ENCODE measurements around the gene NSUN6.
"Not testable (repeated sequence)": the region's sequence is repeated elsewhere in the genome, so short reads cannot be mapped to it uniquely, and the experiment has no call there.

DNA sequence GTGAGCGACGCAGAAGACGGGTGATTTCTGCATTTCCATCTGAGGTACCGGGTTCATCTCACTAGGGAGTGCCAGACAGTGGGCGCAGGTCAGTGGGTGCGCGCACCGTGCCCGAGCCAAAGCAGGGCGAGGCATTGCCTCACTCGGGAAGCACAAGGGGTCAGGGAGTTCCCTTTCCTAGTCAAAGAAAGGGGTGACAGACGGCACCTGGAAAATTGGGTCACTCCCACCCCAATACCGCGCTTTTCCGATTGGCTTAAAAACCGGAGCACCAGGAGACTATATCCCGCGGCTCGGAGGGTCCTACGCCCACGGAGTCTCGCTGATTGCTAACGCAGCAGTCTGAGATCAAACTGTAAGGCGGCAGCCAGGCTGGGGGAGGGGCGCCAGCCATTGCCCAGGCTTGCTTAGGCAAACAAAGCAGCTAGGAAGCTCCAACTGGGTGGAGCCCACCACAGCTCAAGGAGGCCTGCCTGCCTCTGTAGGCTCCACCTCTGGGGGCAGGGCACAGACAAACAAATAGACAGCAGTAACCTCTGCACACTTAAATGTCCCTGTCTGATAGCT, 23.9 kb downstream of the NSUN6 start:
- TF ChIP-seq, protein P1, sequence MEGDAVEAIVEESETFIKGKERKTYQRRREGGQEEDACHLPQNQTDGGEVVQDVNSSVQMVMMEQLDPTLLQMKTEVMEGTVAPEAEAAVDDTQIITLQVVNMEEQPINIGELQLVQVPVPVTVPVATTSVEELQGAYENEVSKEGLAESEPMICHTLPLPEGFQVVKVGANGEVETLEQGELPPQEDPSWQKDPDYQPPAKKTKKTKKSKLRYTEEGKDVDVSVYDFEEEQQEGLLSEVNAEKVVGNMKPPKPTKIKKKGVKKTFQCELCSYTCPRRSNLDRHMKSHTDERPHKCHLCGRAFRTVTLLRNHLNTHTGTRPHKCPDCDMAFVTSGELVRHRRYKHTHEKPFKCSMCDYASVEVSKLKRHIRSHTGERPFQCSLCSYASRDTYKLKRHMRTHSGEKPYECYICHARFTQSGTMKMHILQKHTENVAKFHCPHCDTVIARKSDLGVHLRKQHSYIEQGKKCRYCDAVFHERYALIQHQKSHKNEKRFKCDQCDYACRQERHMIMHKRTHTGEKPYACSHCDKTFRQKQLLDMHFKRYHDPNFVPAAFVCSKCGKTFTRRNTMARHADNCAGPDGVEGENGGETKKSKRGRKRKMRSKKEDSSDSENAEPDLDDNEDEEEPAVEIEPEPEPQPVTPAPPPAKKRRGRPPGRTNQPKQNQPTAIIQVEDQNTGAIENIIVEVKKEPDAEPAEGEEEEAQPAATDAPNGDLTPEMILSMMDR (conservative IDR thresholded peaks at IDR 0.05 in 1 of 2, IDR thresholded peaks at IDR 0.05 in 1 of 2; ENCODE audit: low read depth in 1 of 2, low read length in 2 of 2), result not testable (repeated sequence)
- not testable (repeated sequence) for TF ChIP-seq EZH2 (IDR thresholded peaks at IDR 0.05; ENCODE audit: low read length, missing control alignments)

All from fibroblast of lung (primary cell).